Astrocyte of the spinal cord (primary cell): Measurements from ENCODE around the gene SMIM24.
"Not testable (repeated sequence)": the region's sequence is repeated elsewhere in the genome, so short reads cannot be mapped to it uniquely, and the experiment has no call there.

Source experiments
- DNase-seq: peaks from one replicate; pipeline ENCODE4 v3.0.0; 2011; ENCODE audit warnings: low read depth, low spot score
- H3K4me3 ChIP-seq: 2 replicates; pipeline ENCODE4 v1.5.1; 2011; ENCODE audit warnings: low read depth, mild to moderate bottlenecking, low read length, moderate library complexity
- in situ Hi-C: cut with HindIII; loops from 2 replicates; pipeline ENCODE4 v1.10.0; 2017; ENCODE audit warnings: low sequenced_read_pairs
- TF ChIP-seq, protein P1 (sequence below): IDR thresholded peaks from 2 replicates; pipeline ENCODE4 v1.5.1; 2012; ENCODE audit warnings: low read depth, mild to moderate bottlenecking, low read length, inconsistent platforms

Gene SMIM24

DNA sequence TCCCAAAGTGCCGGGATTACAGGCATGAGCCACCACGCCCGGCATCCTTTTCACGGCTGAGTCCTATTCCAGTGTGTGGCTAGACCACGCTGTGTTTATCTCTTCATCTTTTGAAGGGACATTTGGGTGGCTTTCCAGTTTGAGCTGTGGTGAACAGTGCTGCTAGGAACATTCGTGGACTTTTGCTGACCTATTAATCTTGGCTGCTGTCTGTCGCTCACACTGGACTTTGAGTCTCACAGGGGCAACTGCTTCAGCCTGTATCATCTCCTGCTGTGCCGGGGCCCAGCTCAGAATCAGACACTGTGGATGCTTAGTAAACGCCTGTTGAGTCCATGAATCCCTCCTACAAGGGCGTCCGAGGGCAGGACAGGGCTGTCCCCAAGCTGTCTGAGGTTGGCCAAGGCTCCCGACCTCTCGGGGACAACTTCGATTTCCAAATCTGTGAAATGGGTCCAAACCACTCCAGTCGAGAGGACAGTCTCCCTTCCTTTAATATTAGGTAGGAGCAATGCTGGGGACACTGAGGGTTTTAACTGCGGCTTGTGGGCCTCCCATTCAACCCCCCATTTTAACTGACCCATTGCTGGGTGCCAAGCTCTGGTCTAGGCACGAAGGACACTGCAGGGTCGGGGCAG is 48.4 kb downstream of the SMIM24 start:
- no peak overlapping the region for H3K4me3 ChIP-seq
- no peak for DNase-seq
- in situ Hi-C loops: no loop called here
- TF ChIP-seq, protein P1, sequence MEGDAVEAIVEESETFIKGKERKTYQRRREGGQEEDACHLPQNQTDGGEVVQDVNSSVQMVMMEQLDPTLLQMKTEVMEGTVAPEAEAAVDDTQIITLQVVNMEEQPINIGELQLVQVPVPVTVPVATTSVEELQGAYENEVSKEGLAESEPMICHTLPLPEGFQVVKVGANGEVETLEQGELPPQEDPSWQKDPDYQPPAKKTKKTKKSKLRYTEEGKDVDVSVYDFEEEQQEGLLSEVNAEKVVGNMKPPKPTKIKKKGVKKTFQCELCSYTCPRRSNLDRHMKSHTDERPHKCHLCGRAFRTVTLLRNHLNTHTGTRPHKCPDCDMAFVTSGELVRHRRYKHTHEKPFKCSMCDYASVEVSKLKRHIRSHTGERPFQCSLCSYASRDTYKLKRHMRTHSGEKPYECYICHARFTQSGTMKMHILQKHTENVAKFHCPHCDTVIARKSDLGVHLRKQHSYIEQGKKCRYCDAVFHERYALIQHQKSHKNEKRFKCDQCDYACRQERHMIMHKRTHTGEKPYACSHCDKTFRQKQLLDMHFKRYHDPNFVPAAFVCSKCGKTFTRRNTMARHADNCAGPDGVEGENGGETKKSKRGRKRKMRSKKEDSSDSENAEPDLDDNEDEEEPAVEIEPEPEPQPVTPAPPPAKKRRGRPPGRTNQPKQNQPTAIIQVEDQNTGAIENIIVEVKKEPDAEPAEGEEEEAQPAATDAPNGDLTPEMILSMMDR: no peak

DNA sequence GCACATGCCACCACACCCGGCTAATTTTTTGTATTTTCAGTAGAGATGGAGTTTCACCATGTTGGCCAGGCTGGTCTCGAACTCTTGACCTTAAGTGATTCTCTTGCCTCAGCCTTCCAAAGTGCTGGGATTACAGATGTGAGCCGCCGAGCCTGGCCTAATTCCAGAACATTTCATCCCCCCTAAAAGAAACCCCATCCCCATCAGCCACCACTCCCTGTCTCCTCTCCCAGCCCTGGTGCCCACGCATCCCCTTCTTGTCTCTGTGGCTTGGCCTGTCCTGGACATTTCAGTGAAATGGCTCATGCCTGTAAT is 50.0 kb downstream of the SMIM24 start:
- H3K4me3 ChIP-seq, in situ Hi-C loops, DNase-seq: not testable (repeated sequence)

DNA sequence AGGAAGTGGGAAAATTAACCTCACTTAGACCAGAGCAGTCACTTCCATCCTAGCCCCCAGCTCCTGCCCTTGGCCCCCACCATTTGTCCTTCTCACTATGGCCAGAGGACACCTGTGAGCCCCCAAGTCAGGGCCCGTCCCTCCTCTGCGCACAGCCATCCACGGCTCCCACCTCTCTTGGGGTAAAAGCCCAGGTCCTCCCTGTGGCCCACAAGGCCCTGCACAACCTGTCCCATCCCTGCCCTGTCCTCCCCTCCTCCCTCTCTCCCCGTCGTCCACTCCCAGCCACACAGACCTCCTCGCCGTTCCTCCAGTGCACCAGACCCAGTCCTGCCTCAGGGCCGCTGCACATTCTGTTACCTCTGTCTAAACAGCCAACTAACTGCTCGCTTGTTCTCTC is 53.9 kb downstream of the SMIM24 start:
- in situ Hi-C loops: no loop called here
- DNase-seq: no peak
- H3K4me3 ChIP-seq: no peak overlapping the region
- TF ChIP-seq, protein P1: no peak
